ENCODE data around the gene PI16. TPM values are rescaled to one million over a fixed set of nuclear protein-coding genes. Genes with fewer than 3 reads are reported as not detected.

The PI16 gene
- total and polyA plus RNA-seq, 2 experiments from 2014 or later = 0.50 TPM; not detected in 1

- no peaks in the 10 kb centered on the region for H3K27me3 ChIP-seq (ENCODE audit: insufficient read depth)
- H4K20me1 ChIP-seq (replicated peaks; ENCODE audit: insufficient read depth) = no peaks in the 10 kb centered on the region
- H3K9me2 ChIP-seq (ENCODE audit: insufficient read depth) = no peaks in the 10 kb centered on the region
- DNase-seq (ENCODE audit: low spot score) = no peak
- H3K4me3 Mint-ChIP-seq = no peak overlapping the region
- H3K4me1 Mint-ChIP-seq = peaks cover 8% of the 10 kb centered on the region
- H2AFZ ChIP-seq = no peak overlapping the region
- no peak overlapping the region for H3K4me3 ChIP-seq
- H3F3A ChIP-seq (replicated peaks; ENCODE audit: low read depth) = no peaks in the 10 kb centered on the region
- no peaks in the 10 kb centered on the region for H3K36me3 ChIP-seq (ENCODE audit: insufficient read depth)
- no peak overlapping the region for H3K4me2 ChIP-seq
- no peaks in the 10 kb centered on the region for H3K79me2 ChIP-seq (replicated peaks; ENCODE audit: insufficient read depth)
- no peaks in the 10 kb centered on the region for H3K4me1 ChIP-seq (ENCODE audit: insufficient read depth)
- no peak for ATAC-seq
- no peaks in the 10 kb centered on the region for H3K9me3 Mint-ChIP-seq
- TF ChIP-seq STAT1 (IDR thresholded peaks at IDR 0.05; ENCODE audit: unreplicated experiment) (no peak), CREB1 (CRISPR knock-in tag; IDR thresholded peaks at IDR 0.05; ENCODE audit: low read depth) (no peak), ETS1 (IDR thresholded peaks at IDR 0.05) (no peak), JUNB (IDR thresholded peaks at IDR 0.05; ENCODE audit: unreplicated experiment) (no peak), NANOG (IDR thresholded peaks at IDR 0.05; ENCODE audit: borderline replicate concordance) (no peak), ZNF114 (CRISPR knock-in tag; IDR thresholded peaks at IDR 0.05) (no peak)
- peaks cover 9% of the 10 kb centered on the region for H3K27me3 Mint-ChIP-seq (ENCODE audit: insufficient read depth, low read depth, poor library complexity)
- no peak overlapping the region for H3K27ac ChIP-seq (ENCODE audit: low read depth)
- H3K36me3 Mint-ChIP-seq (ENCODE audit: low read depth) = no peaks in the 10 kb centered on the region
- 0 out of 2 replicates have a peak overlapping the region, but pooled peaks have one; percentile 3 for H3K27ac Mint-ChIP-seq
Measured at GRCh38 chr6:36912030-36912454, 42.5 kb upstream of the PI16 start.

- no peaks in the 10 kb centered on the region for H3K36me3 ChIP-seq (ENCODE audit: insufficient read depth)
- Mint-ChIP-seq H3K27me3 (ENCODE audit: insufficient read depth, low read depth, poor library complexity) (peaks cover 9% of the 10 kb centered on the region), H3K27ac (no peak overlapping the region), H3K9me3 (no peaks in the 10 kb centered on the region), H3K36me3 (ENCODE audit: low read depth) (no peaks in the 10 kb centered on the region), H3K4me1 (peaks cover 8% of the 10 kb centered on the region), H3K4me3 (no peak overlapping the region)
- DNase-seq (ENCODE audit: low spot score) = no peak
- H3K27ac ChIP-seq (ENCODE audit: low read depth) = no peak overlapping the region
- H3K4me2 ChIP-seq = no peak overlapping the region
- no peaks in the 10 kb centered on the region for H3K79me2 ChIP-seq (replicated peaks; ENCODE audit: insufficient read depth)
- no peaks in the 10 kb centered on the region for H3K9me2 ChIP-seq (ENCODE audit: insufficient read depth)
- H3K27me3 ChIP-seq (ENCODE audit: insufficient read depth) = no peaks in the 10 kb centered on the region
- H3F3A ChIP-seq (replicated peaks; ENCODE audit: low read depth) = no peaks in the 10 kb centered on the region
- H2AFZ ChIP-seq = no peak overlapping the region
- H4K20me1 ChIP-seq (replicated peaks; ENCODE audit: insufficient read depth) = no peaks in the 10 kb centered on the region
- no peaks in the 10 kb centered on the region for H3K4me1 ChIP-seq (ENCODE audit: insufficient read depth)
- no peak for ATAC-seq
- no peak overlapping the region for H3K4me3 ChIP-seq
- no peak for TF ChIP-seq ZNF114 (CRISPR knock-in tag; IDR thresholded peaks at IDR 0.05)
- no peak for TF ChIP-seq EZH2phosphoT487 (IDR thresholded peaks at IDR 0.05; ENCODE audit: unreplicated experiment)
- TF ChIP-seq CREB1 (CRISPR knock-in tag; IDR thresholded peaks at IDR 0.05; ENCODE audit: low read depth) = no peak
- no peak for TF ChIP-seq NANOG (IDR thresholded peaks at IDR 0.05; ENCODE audit: borderline replicate concordance)
- TF ChIP-seq REST (IDR thresholded peaks at IDR 0.05; ENCODE audit: unreplicated experiment) = no peak
- TF ChIP-seq ZNF462 (CRISPR knock-in tag; IDR thresholded peaks at IDR 0.05) = no peak
- no peak for TF ChIP-seq STAT1 (IDR thresholded peaks at IDR 0.05; ENCODE audit: unreplicated experiment)
- no peak for TF ChIP-seq POLR2AphosphoS5 (IDR thresholded peaks at IDR 0.05; ENCODE audit: low read depth)
- no peak for TF ChIP-seq ETS1 (IDR thresholded peaks at IDR 0.05)
Measured at GRCh38 chr6:36912586-36912985, 42.0 kb upstream of the PI16 start.

Measured in GM23338 (cell line).